HepG2 (cell line): ENCODE measurements around the gene PSMB1. TPM values are rescaled to one million over a fixed set of nuclear protein-coding genes. Genes with fewer than 3 reads are reported as not detected.

Source experiments
- ARNTL ChIP-seq: sonication (generic); formaldehyde crosslinking; IDR thresholded peaks from 2 replicates; pipeline ENCODE4 v1.4.0; 2020; ENCODE audit warnings: mild to moderate bottlenecking, missing genetic modification reagents
- ELF3 ChIP-seq: IDR thresholded peaks from 2 replicates; pipeline ENCODE4 v1.6.1; 2016; ENCODE audit warnings: missing genetic modification reagents, missing compliant biosample characterization
- FOXA1 ChIP-seq, 2 experiments: fragments of 450-650 bp in 1 of 2; sonication (generic) in 1 of 2; formaldehyde crosslinking in 1 of 2; IDR thresholded peaks; 2 replicates each; pipeline versions ENCODE4 v1.4.0 to v1.6.1; 2016 to 2020; ENCODE audit warnings: missing genetic modification reagents in 1 of 2
- FOXK2 ChIP-seq: fragments of 450-650 bp; IDR thresholded peaks from 2 replicates; pipeline ENCODE4 v1.6.1; 2016
- NFE2L2 ChIP-seq: fragments of 150-350 bp; IDR thresholded peaks from 2 replicates; pipeline ENCODE4 v1.6.1; 2014; ENCODE audit warnings: low read length
- RBM22 ChIP-seq: fragments of 200-400 bp; formaldehyde crosslinking; optimal IDR thresholded peaks from 2 replicates; pipeline ENCODE3; 2017; ENCODE audit warnings: mild to moderate bottlenecking, low read length, moderate library complexity
- RBM39 ChIP-seq: fragments of 200-400 bp; formaldehyde crosslinking; IDR thresholded peaks from one replicate; pipeline ENCODE4 v1.6.1; 2018; ENCODE audit warnings: antibody characterized with exemption, mild to moderate bottlenecking, low read depth, low read length; ENCODE audit not compliant: poor library complexity, severe bottlenecking
- TCF7L2 ChIP-seq: IDR thresholded peaks from 2 replicates; pipeline ENCODE4 v1.6.1; 2011; ENCODE audit warnings: mild to moderate bottlenecking, low read depth, low read length, moderate library complexity
- TP53 ChIP-seq: sonication (generic); formaldehyde crosslinking; conservative IDR thresholded peaks from 2 replicates; pipeline ENCODE4 v1.4.0; 2020; ENCODE audit warnings: missing genetic modification reagents
- YEATS2 ChIP-seq: sonication (generic); formaldehyde crosslinking; IDR thresholded peaks from 2 replicates; pipeline ENCODE4 v1.4.0; 2020; ENCODE audit warnings: missing genetic modification reagents, borderline replicate concordance
- ZEB1 ChIP-seq: IDR thresholded peaks from 2 replicates; pipeline ENCODE4 v1.6.1; 2012; ENCODE audit warnings: mild to moderate bottlenecking, low read depth, inconsistent platforms; ENCODE audit not compliant: insufficient replicate concordance
- ZFP36L1 ChIP-seq: sonication (generic); formaldehyde crosslinking; IDR thresholded peaks from 2 replicates; pipeline ENCODE4 v1.8.0; 2022; ENCODE audit warnings: mild to moderate bottlenecking, missing genetic modification reagents, moderate library complexity
- ZNF235 ChIP-seq: sonication (generic); formaldehyde crosslinking; IDR thresholded peaks from 2 replicates; pipeline ENCODE4 v1.8.1; 2023; ENCODE audit warnings: mild to moderate bottlenecking, missing genetic modification reagents, borderline replicate concordance
- ZNF546 ChIP-seq: sonication (generic); formaldehyde crosslinking; conservative IDR thresholded peaks from 2 replicates; pipeline ENCODE4 v1.8.1; 2023; ENCODE audit warnings: mild to moderate bottlenecking, missing genetic modification reagents
- ZNF816 ChIP-seq: sonication (generic); formaldehyde crosslinking; IDR thresholded peaks from 2 replicates; pipeline ENCODE4 v1.8.0; 2022; ENCODE audit warnings: missing genetic modification reagents, mild to moderate bottlenecking, borderline replicate concordance
- polyA plus RNA-seq, 8 experiments: library from polyadenylated mRNA; depleted of rRNA in 3 of 8; stranded (reverse) in 7 of 8; unstranded in 1 of 8; fragments of >200 nt; fragmentation: Illumina TruSeq in 4 of 8; extraction: Trizol in 4 of 8; gene quantifications; 2 replicates each; pipeline versions ENCODE4 v1.2.1 to v1.2.3, GENCODE V29; 2011 to 2016; ENCODE audit warnings: low read depth in 4 of 8, missing spikeins in 1 of 8, mixed read lengths in 1 of 8; ENCODE audit not compliant: insufficient read depth in 1 of 8
- total RNA-seq, 5 experiments: library from RNA; depleted of rRNA; stranded (reverse); fragments of >200 nt; fragmentation: Illumina TruSeq; extraction: Trizol; gene quantifications; 2 replicates each; pipeline ENCODE4 v1.2.3, GENCODE V29; 2016; ENCODE audit warnings: low read depth in 1 of 5
- TF ChIP-seq, protein P1 (sequence below): sonication (generic); formaldehyde crosslinking; IDR thresholded peaks from 2 replicates; pipeline ENCODE4 v1.5.0; 2020; ENCODE audit warnings: mild to moderate bottlenecking, missing genetic modification reagents, borderline replicate concordance
- TF ChIP-seq, protein P2 (sequence below): sonication (generic); formaldehyde crosslinking; IDR thresholded peaks from 2 replicates; pipeline ENCODE4 v1.5.0; 2020; ENCODE audit warnings: mild to moderate bottlenecking, missing genetic modification reagents
- TF ChIP-seq, protein P3 (sequence below), 2 experiments: IDR thresholded peaks; 2 replicates each; pipeline ENCODE4 v1.6.1; 2011 to 2012; ENCODE audit warnings: low read length in 2 of 2, borderline replicate concordance in 1 of 2, low read depth in 1 of 2, mild to moderate bottlenecking in 1 of 2, moderate library complexity in 1 of 2
- TF ChIP-seq, protein P4 (sequence below): sonication (generic); formaldehyde crosslinking; IDR thresholded peaks from 2 replicates; pipeline ENCODE4 v1.4.0; 2020; ENCODE audit warnings: mild to moderate bottlenecking, missing genetic modification reagents

The PSMB1 gene
- total and polyA plus RNA-seq, 2 of the 13 experiments (the other 11 are each of a cell fraction or from before 2014, with no cell fraction given): 528 to 592 TPM

DNA sequence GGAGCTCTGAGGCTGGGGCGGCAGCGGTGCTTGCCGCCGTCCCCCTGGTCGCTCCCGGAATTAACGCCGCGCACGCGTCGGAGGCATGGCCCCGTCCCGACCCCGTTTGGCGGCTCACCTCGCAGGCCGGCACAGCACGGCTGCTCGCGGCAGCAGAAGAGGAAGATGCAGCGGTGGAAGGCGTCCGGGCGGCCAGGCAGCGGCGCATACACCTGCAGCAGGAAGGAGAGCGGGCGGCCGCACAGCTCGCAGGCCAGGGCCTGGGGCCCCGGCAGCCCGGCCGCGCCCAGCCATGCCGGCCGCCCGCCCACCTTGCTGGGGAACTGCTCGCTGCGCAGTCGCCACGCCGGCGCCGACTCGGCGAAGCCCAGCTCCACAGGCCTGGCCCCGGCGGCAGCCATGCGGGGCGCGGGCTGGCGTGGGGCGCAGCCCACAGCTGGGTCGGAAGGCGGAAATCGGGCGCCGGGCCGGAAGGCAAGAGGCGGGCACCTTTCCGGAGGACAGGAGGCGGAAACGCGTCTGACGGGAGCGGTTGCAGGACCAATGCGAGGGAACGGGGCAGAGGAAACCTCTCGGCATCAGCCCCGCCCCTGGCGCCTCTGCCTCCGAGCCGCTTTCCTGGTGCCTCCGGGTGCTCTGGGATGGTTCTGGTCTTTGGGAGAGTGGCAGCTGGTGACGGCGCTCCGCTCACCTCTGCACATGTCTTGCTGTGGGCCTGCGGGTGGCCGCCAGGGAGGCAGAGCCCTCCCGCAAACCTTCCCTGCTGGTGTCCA, 31.3 kb upstream of the PSMB1 start, which contains the start of gene PDCD2 (continued):
- TF ChIP-seq, protein P1, sequence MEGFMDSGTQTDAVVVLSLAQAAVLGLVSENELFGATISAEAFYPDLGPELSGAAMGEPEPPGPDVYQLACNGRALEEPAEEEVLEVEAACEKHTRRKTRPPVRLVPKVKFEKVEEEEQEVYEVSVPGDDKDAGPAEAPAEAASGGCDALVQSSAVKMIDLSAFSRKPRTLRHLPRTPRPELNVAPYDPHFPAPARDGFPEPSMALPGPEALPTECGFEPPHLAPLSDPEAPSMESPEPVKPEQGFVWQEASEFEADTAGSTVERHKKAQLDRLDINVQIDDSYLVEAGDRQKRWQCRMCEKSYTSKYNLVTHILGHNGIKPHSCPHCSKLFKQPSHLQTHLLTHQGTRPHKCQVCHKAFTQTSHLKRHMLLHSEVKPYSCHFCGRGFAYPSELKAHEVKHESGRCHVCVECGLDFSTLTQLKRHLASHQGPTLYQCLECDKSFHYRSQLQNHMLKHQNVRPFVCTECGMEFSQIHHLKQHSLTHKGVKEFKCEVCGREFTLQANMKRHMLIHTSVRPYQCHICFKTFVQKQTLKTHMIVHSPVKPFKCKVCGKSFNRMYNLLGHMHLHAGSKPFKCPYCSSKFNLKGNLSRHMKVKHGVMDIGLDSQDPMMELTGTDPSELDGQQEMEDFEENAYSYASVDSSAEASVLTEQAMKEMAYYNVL: no peak; the same call in 1 of the 2 replicates
- no peak for TF ChIP-seq ZNF546 (CRISPR knock-in tag)
- no peak for TF ChIP-seq NFE2L2
- peak; percentile 83 for TF ChIP-seq RBM39
- no peak for TF ChIP-seq ARNTL (CRISPR knock-in tag)
- TF ChIP-seq ZFP36L1 (CRISPR knock-in tag): peak; percentile 17; the same call in 1 of the 2 replicates
- no peak for TF ChIP-seq ZEB1
- no peak for TF ChIP-seq ZNF816 (CRISPR knock-in tag)
- TF ChIP-seq, protein P2, sequence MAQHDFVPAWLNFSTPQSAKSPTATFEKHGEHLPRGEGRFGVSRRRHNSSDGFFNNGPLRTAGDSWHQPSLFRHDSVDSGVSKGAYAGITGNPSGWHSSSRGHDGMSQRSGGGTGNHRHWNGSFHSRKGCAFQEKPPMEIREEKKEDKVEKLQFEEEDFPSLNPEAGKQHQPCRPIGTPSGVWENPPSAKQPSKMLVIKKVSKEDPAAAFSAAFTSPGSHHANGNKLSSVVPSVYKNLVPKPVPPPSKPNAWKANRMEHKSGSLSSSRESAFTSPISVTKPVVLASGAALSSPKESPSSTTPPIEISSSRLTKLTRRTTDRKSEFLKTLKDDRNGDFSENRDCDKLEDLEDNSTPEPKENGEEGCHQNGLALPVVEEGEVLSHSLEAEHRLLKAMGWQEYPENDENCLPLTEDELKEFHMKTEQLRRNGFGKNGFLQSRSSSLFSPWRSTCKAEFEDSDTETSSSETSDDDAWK: no peak
- 0 out of 2 replicates have a peak, but pooled peaks have one; percentile 18 for TF ChIP-seq TP53 (CRISPR knock-in tag)
- peak; percentile 97 for TF ChIP-seq ELF3 (CRISPR knock-in tag)
- TF ChIP-seq FOXK2: no peak
- TF ChIP-seq, protein P3, sequence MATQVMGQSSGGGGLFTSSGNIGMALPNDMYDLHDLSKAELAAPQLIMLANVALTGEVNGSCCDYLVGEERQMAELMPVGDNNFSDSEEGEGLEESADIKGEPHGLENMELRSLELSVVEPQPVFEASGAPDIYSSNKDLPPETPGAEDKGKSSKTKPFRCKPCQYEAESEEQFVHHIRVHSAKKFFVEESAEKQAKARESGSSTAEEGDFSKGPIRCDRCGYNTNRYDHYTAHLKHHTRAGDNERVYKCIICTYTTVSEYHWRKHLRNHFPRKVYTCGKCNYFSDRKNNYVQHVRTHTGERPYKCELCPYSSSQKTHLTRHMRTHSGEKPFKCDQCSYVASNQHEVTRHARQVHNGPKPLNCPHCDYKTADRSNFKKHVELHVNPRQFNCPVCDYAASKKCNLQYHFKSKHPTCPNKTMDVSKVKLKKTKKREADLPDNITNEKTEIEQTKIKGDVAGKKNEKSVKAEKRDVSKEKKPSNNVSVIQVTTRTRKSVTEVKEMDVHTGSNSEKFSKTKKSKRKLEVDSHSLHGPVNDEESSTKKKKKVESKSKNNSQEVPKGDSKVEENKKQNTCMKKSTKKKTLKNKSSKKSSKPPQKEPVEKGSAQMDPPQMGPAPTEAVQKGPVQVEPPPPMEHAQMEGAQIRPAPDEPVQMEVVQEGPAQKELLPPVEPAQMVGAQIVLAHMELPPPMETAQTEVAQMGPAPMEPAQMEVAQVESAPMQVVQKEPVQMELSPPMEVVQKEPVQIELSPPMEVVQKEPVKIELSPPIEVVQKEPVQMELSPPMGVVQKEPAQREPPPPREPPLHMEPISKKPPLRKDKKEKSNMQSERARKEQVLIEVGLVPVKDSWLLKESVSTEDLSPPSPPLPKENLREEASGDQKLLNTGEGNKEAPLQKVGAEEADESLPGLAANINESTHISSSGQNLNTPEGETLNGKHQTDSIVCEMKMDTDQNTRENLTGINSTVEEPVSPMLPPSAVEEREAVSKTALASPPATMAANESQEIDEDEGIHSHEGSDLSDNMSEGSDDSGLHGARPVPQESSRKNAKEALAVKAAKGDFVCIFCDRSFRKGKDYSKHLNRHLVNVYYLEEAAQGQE (IDR thresholded peaks at IDR 0.05; ENCODE audit: borderline replicate concordance in 1 of 2, low read depth in 1 of 2, low read length in 2 of 2): peak in 1 of 2 experiments; percentile 32; a peak in 1 of 4 replicates
- no peak for TF ChIP-seq ZNF235 (CRISPR knock-in tag)
- peak; percentile 93 for TF ChIP-seq YEATS2 (CRISPR knock-in tag)
- TF ChIP-seq RBM22: no peak
- no peak for TF ChIP-seq FOXA1 (IDR thresholded peaks at IDR 0.05)
- no peak for TF ChIP-seq FOXA1 (CRISPR knock-in tag; IDR thresholded peaks at IDR 0.05)
- TF ChIP-seq, protein P4, sequence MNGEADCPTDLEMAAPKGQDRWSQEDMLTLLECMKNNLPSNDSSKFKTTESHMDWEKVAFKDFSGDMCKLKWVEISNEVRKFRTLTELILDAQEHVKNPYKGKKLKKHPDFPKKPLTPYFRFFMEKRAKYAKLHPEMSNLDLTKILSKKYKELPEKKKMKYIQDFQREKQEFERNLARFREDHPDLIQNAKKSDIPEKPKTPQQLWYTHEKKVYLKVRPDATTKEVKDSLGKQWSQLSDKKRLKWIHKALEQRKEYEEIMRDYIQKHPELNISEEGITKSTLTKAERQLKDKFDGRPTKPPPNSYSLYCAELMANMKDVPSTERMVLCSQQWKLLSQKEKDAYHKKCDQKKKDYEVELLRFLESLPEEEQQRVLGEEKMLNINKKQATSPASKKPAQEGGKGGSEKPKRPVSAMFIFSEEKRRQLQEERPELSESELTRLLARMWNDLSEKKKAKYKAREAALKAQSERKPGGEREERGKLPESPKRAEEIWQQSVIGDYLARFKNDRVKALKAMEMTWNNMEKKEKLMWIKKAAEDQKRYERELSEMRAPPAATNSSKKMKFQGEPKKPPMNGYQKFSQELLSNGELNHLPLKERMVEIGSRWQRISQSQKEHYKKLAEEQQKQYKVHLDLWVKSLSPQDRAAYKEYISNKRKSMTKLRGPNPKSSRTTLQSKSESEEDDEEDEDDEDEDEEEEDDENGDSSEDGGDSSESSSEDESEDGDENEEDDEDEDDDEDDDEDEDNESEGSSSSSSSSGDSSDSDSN (CRISPR knock-in tag): peak; percentile 97
- TF ChIP-seq TCF7L2: no peak
